Measurements from ENCODE around the gene RNF133.

RNF133 gene, protein sequence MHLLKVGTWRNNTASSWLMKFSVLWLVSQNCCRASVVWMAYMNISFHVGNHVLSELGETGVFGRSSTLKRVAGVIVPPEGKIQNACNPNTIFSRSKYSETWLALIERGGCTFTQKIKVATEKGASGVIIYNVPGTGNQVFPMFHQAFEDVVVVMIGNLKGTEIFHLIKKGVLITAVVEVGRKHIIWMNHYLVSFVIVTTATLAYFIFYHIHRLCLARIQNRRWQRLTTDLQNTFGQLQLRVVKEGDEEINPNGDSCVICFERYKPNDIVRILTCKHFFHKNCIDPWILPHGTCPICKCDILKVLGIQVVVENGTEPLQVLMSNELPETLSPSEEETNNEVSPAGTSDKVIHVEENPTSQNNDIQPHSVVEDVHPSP

DNA sequence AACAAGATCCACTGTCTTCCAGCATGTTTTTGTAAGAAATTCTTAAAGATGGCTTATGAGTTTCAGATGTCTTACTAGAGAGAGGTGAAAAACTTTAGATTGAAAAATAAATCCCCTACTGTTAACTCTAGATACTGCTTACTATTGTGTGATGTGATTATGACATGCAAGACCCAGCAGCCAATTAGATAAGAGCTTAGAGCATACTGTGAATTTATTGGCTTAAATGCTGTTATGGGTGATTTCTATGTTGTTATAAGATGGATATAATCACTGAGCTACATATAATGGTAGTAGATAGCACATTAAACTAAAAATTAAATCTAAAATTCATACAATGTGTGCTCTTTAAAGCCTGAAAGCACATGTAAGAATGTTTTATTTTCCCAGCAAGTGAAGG, at the start of gene RNF133:
Gene RNF133 (minus strand): TSS at position 101 of the 400 bp plus-strand sequence. CDS start 199 bp downstream, outside the sequence.
- no peak for DNase-seq (ENCODE audit: low read depth in 3 of 3)

DNA sequence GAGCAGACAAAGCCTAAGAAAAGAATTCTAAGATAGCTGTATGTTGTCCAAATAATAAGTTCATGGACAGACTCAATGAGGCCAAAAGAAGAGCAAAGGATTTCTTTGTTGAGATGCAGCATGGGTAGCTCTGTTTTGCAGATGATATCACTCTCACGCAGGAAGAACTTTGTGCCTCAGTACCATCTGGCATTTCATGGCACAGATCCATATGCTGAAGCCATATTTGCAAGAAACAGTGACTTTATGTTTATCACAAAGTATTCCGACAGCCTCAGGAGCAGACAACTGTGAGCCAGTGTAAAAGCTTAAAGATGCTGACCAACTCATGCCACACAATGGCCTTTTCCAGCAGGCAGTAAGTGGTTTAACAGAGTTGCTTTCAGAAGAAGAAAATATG, 49.3 kb upstream of the RNF133 start:
- no peak for DNase-seq (ENCODE audit: low read depth in 3 of 3)

DNA sequence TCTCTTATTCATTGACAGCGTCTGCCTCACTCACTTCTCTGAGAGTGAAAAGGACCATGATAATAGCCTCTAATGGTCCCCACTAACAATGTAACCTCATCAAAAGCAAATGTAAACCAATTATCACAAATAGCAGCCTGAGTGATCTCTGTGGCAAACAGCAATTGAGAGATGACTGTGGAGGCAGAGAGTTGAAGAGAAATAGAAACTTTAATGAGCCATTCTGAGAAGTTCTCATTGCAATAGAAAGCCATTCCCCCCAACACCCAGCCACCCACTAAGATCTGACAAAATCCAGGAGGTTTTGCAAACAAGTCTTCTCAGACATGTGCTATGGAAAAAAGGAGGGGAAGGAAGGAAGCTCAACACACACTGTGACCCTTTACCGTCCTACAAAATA, 48.0 kb upstream of the RNF133 start:
- no peak for DNase-seq (ENCODE audit: low read depth in 3 of 3)

DNA sequence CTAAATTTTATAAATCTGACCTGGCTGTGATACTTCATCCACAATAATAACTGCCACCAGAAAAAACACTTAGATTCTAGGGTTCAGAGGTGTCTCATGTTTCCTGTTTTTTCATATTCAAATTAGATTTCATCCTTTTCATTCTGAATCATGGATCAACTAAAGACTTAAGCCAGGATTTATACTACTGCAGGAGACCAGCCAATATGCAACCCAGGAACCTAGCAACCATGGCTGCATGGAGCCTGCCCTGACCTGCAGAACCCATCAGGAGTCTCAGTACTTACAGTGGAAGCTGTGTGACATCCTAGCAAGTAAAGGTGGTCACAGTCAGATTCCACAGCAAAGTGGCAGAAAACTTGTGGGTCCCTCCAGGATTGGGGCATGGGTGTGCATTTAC, 44.3 kb upstream of the RNF133 start:
- DNase-seq (ENCODE audit: low read depth in 3 of 3) = no peak

DNA sequence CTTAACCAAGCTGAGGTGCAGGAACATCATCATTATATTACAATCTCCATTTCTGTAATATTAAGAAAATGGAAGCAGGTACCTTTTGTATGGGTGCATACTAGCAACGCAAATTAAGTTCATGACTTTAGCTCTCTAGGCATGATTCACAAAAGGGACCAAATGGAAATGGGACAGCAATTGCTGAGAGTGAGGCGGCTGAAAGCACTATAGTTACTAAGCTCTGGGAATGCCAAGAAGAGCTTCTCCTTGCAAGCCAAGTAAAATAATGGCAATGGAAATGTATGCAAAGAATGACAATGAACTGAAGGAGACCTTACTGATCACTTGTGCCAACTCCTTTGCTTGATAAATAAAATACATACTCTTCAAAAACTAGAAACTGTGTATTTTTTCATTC, 40.0 kb upstream of the RNF133 start:
- no peak for DNase-seq (ENCODE audit: low read depth in 3 of 3)

DNA sequence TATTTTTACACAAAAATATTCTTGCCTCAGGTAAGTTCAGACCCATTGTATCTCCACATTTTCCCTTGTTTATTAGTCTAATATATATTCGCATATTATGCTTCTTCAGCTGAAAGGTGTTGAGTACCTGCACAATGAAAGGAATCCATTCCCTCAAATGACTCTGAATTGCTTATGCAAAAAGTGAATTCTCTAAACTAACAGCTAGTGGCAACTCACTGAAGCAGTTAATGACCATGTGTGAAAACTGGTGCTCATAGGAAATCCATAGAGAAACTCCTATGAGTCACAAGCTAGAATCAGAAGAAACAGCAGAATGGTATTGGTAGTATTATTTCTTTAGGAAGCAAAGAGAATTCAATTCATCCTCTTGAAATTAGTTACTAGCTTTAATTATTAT, 37.3 kb upstream of the RNF133 start:
- no peak for DNase-seq (ENCODE audit: low read depth in 3 of 3)

DNA sequence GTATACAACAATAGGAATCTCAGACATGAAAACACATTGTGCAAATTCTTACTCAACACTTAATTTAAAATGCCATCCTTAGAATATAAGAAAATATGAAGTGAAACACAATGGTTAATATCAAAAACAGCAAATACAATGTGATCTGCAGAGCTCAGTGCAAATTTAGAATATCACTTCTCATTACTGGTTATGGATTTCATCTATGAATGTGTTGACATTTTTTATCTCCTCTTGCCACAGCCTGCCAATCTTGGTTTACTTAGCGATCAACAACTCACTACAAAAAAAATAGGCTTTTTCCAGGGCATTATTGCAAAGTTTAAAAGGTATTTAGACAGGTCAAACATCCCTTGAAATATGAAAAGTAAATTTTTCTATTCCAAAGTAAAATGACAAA, 28.8 kb upstream of the RNF133 start:
- no peak for DNase-seq (ENCODE audit: low read depth in 3 of 3)

DNA sequence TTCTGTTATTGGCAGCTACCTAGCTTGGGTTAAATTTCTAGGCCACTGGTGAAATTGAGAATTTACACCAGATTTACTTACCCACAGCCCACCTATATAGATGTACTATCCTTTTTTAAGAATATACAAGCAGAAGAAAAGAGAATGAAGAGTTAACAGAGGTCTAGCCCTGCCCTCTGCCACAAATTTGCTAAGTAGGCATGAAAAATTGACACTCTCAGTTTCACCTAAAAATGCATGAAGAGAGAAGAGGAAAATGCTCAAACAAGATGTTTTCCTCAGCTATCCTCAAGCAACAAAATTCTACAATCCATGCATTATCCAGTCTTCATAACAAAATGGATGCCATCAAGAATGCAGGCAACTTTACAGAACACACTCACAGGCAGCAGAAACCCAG, 28.4 kb upstream of the RNF133 start:
- DNase-seq (ENCODE audit: low read depth in 3 of 3) = no peak

DNA sequence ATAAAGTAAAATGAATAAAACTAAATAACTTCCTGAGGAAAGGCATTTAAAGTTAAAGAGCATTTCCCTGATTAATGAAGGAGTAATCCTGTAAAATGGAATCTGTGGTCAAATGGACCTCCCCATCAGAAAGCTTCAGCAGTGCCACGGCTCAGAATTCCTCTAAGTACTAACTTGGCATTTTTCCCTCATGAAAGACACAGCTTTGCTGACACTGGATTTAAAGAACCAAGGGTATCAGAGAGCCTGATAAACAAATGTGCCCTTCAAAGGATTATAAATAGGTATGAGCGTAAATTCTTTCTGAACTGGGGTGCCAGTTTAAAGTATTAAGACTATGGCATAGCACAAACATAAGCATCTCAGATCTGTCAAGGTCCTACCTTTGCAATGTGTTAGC, 28.0 kb upstream of the RNF133 start:
- no peak for DNase-seq (ENCODE audit: low read depth in 3 of 3)

DNA sequence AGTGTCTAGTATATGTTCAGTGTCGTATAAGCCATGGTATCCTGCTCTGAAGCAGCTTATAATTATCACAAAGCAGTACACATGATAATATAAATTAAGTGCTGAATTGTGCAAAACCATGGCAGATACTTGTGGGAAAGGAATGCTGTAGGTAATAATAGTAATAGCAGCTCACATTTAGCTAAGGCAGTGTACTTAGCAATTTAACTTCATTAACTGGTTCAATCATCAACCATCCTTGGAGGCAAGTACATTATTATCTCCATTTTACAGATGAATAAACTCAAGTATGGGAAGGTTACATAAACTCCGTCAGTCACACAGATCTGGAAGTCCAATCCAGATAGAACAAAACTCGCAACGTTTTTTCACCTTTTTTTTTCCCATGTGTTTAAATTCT, 25.4 kb upstream of the RNF133 start:
- DNase-seq (ENCODE audit: low read depth in 3 of 3) = no peak

DNA sequence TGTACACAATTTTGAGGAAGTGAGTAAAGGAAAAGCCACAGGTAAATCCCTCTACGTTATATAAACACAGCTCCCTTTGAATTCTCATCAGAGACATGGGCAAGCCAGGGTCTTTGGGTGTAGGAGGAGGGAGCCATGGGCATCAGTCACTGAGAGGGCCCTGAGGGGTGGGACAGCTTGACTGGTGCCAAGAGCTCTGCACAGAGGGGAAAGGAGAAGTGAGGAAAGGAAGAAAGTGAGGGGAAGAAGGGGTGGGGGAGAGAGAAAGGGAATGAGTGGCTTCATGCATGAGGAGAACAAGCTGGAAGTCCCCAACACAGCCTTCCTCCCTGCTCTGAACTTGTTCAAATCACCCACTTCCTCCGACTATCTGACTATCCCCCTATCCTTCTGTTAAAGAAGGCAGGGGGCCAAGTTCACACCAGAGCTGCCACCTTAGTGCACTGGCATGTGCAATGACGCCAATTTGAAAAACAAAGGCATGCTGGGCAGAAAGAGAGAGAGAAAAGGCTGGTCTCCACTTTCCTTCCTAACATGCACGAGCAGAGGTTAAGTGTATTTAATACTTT, 20.2 kb upstream of the RNF133 start:
- DNase-seq (ENCODE audit: low read depth in 3 of 3) = no peak

DNA sequence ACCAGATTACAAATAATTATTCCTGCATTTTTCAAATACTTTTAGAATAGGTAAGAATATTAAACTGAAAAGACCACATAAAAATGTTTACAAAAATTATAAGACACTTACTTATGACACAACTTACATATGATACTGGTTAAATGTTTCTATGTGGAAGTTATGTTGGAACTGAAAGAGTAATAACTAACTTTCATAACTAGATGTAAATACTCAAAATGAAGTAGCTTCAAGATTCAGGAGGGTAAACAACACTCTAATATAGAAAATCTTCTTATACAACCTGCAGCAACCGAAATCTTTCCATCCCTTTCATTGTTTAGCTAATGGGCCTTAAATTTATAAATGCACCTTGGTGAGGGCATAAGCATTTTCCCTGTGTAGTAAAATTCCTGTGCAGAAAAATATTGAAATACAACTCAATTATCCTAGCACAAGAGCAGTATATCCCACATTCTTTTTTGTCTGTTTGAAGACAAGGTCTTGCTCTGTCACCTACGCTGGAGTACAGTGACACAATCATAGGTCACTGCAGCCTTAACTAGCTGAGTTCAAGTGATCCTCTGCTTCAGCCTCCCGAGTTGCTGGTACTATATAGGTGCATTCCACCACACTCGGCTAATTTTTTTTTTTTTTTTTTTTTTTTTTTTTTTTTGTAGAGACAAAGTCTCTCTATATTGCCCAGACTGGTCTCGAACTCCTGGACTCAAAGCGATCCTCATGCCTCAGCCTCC, 18.6 kb upstream of the RNF133 start:
- DNase-seq (ENCODE audit: low read depth in 3 of 3) = no peak

DNA sequence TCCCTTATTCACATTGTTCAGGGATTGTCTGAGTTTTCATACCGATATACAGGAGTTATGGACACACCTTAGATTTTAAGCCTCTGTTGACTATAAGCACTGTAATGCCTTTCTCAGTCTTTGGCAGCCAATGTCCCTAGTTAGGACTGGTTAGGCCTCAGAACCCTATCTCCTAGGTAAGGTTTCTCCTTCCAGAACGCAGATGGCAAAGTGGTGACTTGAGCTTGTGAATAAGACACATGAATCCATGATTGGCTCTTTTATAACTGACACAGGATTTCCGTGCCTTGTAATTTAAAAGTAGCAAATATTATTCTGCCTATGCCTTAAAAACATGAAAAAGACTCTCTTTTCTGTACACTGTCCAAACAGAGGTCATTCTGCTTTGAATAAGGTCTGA, 16.3 kb upstream of the RNF133 start:
- DNase-seq (ENCODE audit: low read depth in 3 of 3) = no peak

DNA sequence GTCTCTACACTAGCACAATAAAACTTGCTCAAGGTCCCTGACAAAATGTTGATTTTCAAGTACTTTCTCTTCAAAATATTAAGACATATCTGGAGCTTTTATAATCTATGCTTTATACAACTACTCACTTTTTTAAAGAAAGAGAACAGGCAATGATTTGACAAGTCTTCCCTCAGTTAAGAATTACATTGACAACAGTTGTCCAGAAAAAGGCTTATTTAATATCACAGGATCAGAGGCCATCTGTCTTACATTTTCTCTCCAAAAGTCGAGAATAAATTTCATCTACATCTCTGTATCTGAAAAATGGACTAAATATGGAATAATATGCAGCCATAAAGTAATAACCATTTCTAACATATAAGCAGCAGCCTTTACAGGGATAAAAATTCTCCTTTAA, 12.0 kb upstream of the RNF133 start:
- no peak for DNase-seq (ENCODE audit: low read depth in 3 of 3)

DNA sequence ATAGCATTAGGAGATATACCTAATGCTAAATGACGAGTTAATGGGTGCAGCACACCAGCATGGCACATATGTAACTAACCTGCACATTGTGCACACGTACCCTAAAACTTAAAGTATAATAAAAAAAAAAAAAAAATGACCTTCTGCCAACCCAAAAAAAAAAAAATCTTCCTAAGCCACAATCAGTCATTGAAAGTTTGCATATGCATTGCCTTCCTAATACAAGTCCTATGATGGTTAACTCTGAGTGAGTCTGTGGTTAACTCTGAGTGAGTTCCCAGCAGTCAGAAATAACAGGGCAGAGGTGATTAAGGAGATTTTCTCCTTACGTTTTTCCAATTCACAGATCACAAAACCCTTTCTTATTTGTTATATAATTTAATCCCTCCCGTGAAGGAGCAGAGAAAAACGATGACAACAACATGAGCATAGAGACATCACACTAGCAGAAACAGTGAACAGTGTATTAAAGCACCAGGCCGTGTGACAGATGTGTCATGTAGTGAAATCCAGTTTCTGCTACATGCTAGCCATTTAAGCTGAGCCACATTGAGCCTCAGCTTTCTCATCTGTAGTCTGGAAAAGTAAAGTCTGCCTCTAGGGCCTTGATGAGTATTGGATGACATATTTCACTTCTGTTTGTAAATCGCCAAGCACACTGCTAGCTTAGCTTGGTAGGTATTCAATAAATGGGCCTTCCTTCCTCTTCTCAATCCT, 11.2 kb upstream of the RNF133 start:
- no peak for DNase-seq (ENCODE audit: low read depth in 3 of 3)

DNA sequence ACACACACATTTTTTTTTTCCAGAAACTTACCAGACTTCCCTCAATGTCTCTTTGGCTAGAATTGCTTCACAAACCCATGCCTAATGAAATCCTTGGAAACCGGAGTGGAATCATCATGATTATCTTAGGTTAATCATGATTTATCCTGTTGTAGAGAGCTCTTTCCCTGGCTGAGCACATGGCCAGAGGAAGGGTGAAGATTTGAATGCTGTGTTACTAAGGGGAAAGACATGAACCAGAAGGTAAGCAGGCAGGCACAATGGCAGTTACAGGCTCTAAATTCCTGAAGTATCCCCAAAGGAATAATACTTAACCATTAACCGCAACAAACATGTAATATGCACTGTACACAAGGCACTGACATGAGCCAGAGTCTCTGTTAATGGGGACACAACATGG, 7.9 kb upstream of the RNF133 start:
- no peak for DNase-seq (ENCODE audit: low read depth in 3 of 3)

DNA sequence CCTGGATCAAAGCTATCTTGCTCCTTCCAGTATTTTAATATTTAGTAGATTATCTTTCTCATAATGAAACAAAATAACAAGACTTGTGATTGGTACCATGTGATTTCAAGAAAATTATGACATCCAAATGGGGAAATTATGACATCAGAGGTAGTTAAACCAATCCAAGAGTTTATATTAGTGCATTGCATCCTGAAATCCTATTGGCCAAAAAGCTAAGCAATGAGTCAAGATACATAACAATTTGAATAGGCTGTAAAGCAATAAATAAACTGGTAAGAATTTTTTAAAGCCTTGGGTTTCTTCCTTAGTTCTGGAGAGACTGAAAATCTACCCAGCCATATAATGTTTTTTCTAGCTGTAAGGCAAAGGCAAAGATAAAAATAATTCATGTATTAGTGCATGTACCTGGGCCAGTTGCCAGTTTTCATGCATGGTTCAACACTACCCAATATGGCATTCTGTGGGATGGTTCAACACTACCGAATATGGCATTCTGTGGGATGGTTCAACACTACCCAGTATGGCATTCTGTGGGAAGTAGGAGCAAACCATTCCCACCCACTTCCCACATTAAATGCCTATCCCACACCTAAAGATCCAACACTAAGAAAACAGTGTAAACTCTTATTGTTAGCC, 4.1 kb upstream of the RNF133 start, which contains the start of gene RNF148:
Gene RNF148 (minus strand): TSS at position 51 of the 639 bp plus-strand sequence. CDS start 172 bp downstream, outside the sequence.
- no peak for DNase-seq (ENCODE audit: low read depth in 3 of 3)

DNA sequence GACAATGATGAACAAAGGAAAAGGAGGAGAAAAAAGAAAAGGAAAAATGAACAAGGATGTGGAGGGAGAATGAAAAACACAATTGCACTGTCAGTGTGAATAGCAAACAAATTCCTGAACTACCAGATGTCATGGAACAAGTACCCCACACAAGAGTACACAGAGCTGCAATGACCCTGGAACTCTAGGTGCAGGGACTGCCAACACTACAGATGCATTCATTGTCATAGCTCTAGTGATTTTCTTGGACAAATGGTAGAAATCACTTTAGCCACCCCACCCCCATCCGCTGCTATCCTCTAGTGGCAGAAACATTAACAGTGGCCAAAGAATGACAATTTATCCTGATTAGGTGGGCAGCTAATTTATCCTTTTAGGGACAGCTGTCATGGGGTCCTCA, 3.1 kb downstream of the RNF133 start:
- DNase-seq (ENCODE audit: low read depth in 3 of 3) = no peak

DNA sequence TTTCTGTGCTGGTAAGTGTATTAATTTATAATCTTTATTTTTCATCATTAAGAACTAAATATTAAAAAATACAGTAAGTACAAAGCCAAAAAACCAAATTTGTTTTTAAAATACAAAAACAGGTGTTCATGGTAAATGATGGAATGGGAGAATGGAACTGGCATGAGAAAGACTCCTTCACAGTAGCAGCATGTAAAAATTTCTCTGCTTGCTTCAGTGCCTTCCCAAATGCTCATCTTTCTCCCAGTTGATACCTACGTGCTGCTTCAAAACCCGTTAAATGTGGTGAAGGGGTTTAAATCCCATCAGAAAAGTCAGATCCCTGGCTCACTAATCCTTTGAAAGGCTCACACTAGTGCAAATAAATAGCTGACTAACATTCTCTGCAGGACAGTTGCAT, 4.2 kb downstream of the RNF133 start:
- DNase-seq (ENCODE audit: low read depth in 3 of 3) = no peak

DNA sequence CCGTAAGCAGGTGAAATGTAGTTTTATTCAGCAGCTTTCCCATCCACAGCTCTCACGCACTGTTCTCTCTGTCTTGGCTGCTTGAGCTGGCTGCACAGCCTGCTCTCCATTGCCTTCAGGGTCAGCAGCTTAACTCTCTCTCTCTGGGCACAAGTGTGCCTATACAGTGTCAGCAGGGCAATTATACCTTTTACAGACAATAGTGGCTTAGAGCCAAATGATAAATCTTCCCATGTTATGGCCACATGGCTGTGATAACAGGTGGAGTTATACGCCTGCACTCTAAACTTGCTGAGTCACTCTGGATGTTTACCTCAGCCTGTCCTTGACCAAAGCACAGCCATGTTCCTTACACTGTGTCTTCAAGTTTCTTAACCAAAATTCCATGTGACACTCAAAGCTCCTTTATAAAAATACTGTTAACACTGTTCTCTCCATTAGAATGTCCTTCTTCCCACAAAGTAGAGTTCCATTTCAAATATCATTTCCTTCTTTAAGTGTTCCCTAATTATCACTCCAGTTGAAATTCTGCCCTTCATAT, 6.1 kb downstream of the RNF133 start:
- DNase-seq (ENCODE audit: low read depth in 3 of 3) = no peak

DNA sequence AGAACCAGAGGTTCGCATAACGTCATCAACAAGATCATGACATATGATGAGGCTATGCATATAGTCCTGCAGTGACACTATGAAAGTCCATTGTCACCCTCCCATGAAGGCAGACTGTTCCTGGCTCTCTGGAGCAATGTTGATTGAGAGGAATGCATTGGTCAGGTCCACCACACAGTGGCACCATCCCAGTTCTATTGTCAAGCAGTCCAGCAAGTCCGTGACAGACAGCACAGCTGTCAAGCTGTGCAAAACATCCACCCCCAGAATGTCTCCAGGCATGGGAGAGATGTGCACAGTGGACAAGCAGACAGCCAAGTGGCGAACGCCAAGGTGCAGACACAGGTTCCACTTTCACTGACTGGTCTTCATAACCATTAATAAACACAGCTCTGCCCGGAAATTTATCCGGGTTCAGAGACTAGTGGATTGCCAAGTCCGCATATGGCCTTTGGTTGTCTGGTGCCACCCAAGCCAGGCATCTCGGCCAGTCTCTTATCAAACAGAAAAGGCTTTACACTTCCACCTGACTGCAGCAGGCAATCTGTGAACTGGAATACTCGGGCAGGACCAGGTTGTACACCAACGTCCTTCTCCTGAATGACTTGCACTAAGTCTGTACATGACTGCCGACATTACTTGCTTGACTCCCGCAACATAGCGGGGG, 7.2 kb downstream of the RNF133 start:
- no peak for DNase-seq (ENCODE audit: low read depth in 3 of 3)

All from stimulated activated CD4-positive, alpha-beta T cell treated with anti-CD3 and anti-CD28 coated beads, TNF-alpha, amount 100 ng/mL, for 24 hours (primary cell).